Activated CD8-positive, alpha-beta T cell treated with anti-CD3 and anti-CD28 coated beads for 36 hours (primary cell): Measurements from ENCODE around the gene PPARG. TPM values are rescaled to one million over a fixed set of nuclear protein-coding genes. Genes with fewer than 3 reads are reported as not detected.
"Not testable (repeated sequence)": the region's sequence is repeated elsewhere in the genome, so short reads cannot be mapped to it uniquely, and the experiment has no call there.

ENCODE experiments used
- ATAC-seq: fragments of 200-7000 bp; cut with Tn5 transposase; one replicate; pipeline ENCODE4 v1.10.0; 2021; ENCODE audit warnings: mild to moderate bottlenecking, moderate library complexity
- CTCF ChIA-PET: fragments of 350-600 bp; sonication (Branson Sonifier 250); formaldehyde crosslinking; loops from one replicate; lab custom pipeline; 2021; ENCODE audit warnings: antibody characterized with exemption; lab: Charles Lee
- POLR2A ChIA-PET: fragments of 350-600 bp; sonication (Branson Sonifier 250); formaldehyde crosslinking; loops from one replicate; lab custom pipeline; 2021; ENCODE audit warnings: antibody characterized with exemption; lab: Charles Lee
- DNase-seq: peaks from one replicate; pipeline ENCODE4 v3.0.0-alpha.2; 2020
- H3K27ac Mint-ChIP-seq: one replicate; pipeline ENCODE4 v1.8.0; 2021; ENCODE audit warnings: mild to moderate bottlenecking, mixed read lengths
- H3K27me3 Mint-ChIP-seq: one replicate; pipeline ENCODE4 v1.8.0; 2021; ENCODE audit warnings: mixed read lengths
- H3K36me3 Mint-ChIP-seq: one replicate; pipeline ENCODE4 v1.8.0; 2021; ENCODE audit warnings: low read depth, mixed read lengths
- H3K4me1 Mint-ChIP-seq: one replicate; pipeline ENCODE4 v1.8.0; 2021; ENCODE audit warnings: low read depth, mixed read lengths
- H3K4me3 Mint-ChIP-seq: one replicate; pipeline ENCODE4 v1.8.0; 2021; ENCODE audit warnings: mild to moderate bottlenecking, moderate library complexity, mixed read lengths
- H3K9me3 Mint-ChIP-seq: one replicate; pipeline ENCODE4 v1.8.0; 2021; ENCODE audit warnings: mixed read lengths
- intact Hi-C: fragments of 100-400 bp; cut with micrococcal nuclease; formaldehyde crosslinking; loops from one replicate; pipeline ENCODE4 v1.10.0; 2022
- total RNA-seq, 2 experiments: library from RNA; stranded (reverse); gene quantifications; one replicate each; pipeline ENCODE4 v1.2.3, GENCODE V29; 2021
- TF ChIP-seq, protein P1 (sequence below): fragments of 200-600 bp; IDR thresholded peaks from one replicate; pipeline ENCODE4 v1.8.0; 2022; ENCODE audit warnings: antibody characterized with exemption, mild to moderate bottlenecking

The PPARG gene
- total RNA-seq, 2 experiments from 2014 or later = 0.41 to 0.63 TPM

DNA sequence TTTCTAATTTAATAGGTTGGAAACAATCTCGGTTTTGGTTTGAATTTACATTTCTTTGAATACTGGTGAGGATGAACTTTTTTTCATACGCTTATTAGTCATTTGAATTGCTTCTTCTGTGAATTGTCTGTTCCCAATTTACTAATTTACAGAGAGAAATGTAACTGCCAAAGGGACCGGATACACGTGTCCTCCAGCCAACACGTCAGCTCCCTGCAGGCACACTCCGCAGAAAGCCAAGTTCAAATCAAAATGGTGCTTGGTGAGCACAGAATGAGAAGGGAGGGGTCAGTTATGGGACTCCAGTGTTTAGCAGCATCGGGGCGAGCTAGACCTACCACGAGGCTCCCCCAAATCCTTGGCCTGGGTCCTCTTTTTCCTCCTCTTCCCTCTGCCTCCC lies 184.6 kb downstream of the PPARG start:
- no peaks in the 10 kb centered on the region for H3K9me3 Mint-ChIP-seq
- no peaks in the 10 kb centered on the region for H3K36me3 Mint-ChIP-seq
- ATAC-seq (no peak), DNase-seq (no peak)
- peaks cover 15% of the 10 kb centered on the region for H3K4me1 Mint-ChIP-seq
- intact Hi-C loops = no loop called here
- H3K27me3 Mint-ChIP-seq = no peaks in the 10 kb centered on the region
- CTCF ChIA-PET = no interaction called here
- TF ChIP-seq, protein P1, sequence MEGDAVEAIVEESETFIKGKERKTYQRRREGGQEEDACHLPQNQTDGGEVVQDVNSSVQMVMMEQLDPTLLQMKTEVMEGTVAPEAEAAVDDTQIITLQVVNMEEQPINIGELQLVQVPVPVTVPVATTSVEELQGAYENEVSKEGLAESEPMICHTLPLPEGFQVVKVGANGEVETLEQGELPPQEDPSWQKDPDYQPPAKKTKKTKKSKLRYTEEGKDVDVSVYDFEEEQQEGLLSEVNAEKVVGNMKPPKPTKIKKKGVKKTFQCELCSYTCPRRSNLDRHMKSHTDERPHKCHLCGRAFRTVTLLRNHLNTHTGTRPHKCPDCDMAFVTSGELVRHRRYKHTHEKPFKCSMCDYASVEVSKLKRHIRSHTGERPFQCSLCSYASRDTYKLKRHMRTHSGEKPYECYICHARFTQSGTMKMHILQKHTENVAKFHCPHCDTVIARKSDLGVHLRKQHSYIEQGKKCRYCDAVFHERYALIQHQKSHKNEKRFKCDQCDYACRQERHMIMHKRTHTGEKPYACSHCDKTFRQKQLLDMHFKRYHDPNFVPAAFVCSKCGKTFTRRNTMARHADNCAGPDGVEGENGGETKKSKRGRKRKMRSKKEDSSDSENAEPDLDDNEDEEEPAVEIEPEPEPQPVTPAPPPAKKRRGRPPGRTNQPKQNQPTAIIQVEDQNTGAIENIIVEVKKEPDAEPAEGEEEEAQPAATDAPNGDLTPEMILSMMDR = no peak
- POLR2A ChIA-PET = interaction anchor here (3.1 kb wide), 1 partner anchor 11 kb away, joined by 8 read pairs; the partner anchor contains the start of gene TSEN2
- no peak overlapping the region for H3K27ac Mint-ChIP-seq
- no peak overlapping the region for H3K4me3 Mint-ChIP-seq

DNA sequence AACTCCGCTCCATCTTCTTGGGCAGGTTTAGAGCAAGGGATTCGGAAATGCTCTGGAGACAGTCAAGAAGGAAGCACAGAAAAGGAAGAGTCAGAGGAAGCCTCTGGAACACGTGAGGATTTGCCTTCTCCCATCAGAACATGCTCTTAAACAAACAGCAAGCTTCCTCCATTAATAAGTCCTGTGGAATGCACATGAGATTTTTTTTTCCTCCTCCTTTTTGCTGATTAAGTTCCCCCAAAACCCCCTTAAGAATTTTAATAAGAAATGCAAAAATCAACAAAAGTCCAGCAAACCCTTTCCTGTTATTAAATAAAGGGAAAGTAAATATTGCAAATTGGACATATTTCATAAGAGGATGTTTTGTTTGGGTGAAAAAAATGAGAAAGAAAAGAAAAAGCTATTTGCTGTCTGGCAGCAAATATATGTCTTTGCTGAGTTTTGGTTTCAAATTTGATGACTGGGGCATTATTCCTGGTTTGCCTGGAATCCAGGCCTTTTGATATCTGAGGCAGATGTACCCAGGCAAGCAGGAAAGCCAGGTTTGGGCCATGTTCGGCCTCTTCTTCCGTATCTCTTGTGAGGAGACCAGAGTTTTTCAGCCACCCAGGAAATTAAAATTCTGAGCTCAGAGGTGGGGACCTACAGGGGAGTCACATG lies 187.5 kb downstream of the PPARG start:
- TF ChIP-seq, protein P1 = no peak
- POLR2A ChIA-PET = interaction anchor here (0.6 to 1.1 kb wide), 2 partner anchors 341 to 358 kb away, joined by 3 read pairs; no protein-coding TSS in a partner anchor
- H3K9me3 Mint-ChIP-seq = no peaks in the 10 kb centered on the region
- H3K27ac Mint-ChIP-seq = no peak overlapping the region
- intact Hi-C loops = no loop called here
- H3K4me1 Mint-ChIP-seq = peaks cover 6% of the 10 kb centered on the region
- H3K27me3 Mint-ChIP-seq = no peaks in the 10 kb centered on the region
- DNase-seq (no peak), ATAC-seq (no peak)
- no peak overlapping the region for H3K4me3 Mint-ChIP-seq
- no peaks in the 10 kb centered on the region for H3K36me3 Mint-ChIP-seq
- CTCF ChIA-PET = interaction anchor here (1.1 to 6.5 kb wide), 2 partner anchors 41 to 339 kb away, joined by 3 to 170 read pairs; no protein-coding TSS in a partner anchor

DNA sequence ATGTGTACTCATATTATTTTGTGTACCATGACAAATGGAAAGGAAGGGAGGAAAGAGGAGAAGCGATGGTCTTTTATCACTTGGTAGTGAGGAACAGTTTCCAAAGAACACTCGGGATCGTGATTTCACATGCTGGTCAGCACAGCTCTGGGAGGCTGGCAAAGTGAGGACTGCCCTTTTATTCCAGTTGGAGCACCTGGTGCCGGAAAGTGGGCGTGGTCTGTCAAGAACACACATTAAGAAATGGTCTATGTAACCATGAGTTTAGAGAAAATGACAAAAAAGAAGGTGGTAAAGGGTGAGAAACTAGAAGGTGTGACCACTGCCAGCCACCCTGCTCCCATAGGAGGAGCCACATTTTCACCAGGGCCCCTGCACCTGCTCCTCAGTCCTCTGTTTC lies 188.4 kb downstream of the PPARG start:
- ATAC-seq = no peak
- no peak for DNase-seq
- ChIA-PET POLR2A (interaction anchor here (1.1 kb wide), 1 partner anchor 342 kb away, joined by 3 read pairs; no protein-coding TSS in a partner anchor), CTCF (interaction anchor here (1.1 to 6.5 kb wide), 3 partner anchors 40 to 340 kb away, joined by 3 to 170 read pairs (median 25); no protein-coding TSS in a partner anchor)
- no peak overlapping the region for H3K27ac Mint-ChIP-seq
- H3K9me3 Mint-ChIP-seq = no peaks in the 10 kb centered on the region
- TF ChIP-seq, protein P1 = no peak
- H3K4me3 Mint-ChIP-seq = no peak overlapping the region
- no peaks in the 10 kb centered on the region for H3K4me1 Mint-ChIP-seq
- intact Hi-C loops = no loop called here
- no peaks in the 10 kb centered on the region for H3K27me3 Mint-ChIP-seq
- no peaks in the 10 kb centered on the region for H3K36me3 Mint-ChIP-seq

DNA sequence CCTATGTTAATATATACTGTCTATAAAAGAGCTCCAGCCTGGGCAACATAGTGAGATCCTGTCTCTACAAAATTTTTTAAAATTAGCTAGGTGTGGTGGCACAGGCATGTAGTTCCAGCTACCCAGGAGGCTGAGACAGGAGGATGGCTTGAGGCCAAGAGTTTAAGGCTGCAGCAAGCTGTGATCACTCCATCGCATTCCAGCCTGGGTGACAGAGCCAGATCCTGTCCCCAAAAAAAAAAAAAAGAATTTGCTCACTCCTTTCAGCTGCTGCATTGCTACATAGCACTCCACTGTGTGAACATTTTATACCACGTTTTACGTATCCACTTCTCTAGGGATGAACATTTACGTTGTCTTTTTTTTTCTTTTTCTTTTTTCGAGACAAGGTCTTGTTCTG lies 189.5 kb downstream of the PPARG start:
- Mint-ChIP-seq H3K27ac (no peak overlapping the region), H3K9me3 (no peaks in the 10 kb centered on the region), H3K27me3 (no peaks in the 10 kb centered on the region), H3K36me3 (no peaks in the 10 kb centered on the region), H3K4me1 (peaks cover 2% of the 10 kb centered on the region), H3K4me3 (no peak overlapping the region)
- intact Hi-C loops = loop anchor here (2.0 kb wide), 1 partner anchor 344 kb away; no protein-coding TSS in a partner anchor
- ChIA-PET POLR2A (no interaction called here), CTCF (interaction anchor here (1.0 to 6.5 kb wide), 4 partner anchors 8 to 341 kb away, joined by 4 to 170 read pairs (median 24); no protein-coding TSS in a partner anchor)
- TF ChIP-seq, protein P1 = no peak
- ATAC-seq (no peak), DNase-seq (no peak)

DNA sequence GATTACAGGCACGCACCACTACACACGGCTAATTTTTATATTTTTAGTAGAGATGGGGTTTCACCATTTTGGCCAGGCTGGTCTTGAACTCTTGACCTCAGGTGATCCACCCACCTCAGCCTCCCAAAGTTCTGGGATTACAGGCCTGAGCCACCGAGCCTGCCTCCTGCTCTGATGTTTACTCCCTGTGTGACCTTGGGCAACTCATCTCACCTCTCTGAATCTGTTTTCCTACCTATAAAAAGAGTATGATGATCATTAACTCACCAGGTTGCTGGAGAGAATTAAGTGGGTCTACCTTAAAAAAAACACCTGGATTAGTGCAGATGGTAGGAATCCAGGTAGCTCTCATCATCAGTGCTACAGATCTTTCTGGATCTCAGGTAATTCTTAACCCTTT lies 190.3 kb downstream of the PPARG start:
- H3K4me1 Mint-ChIP-seq, DNase-seq, H3K27ac Mint-ChIP-seq, POLR2A ChIA-PET, H3K4me3 Mint-ChIP-seq, H3K9me3 Mint-ChIP-seq, ATAC-seq, H3K27me3 Mint-ChIP-seq, H3K36me3 Mint-ChIP-seq: not testable (repeated sequence)
- intact Hi-C loops = loop anchor here (2.0 kb wide), 1 partner anchor 344 kb away; no protein-coding TSS in a partner anchor
- CTCF ChIA-PET = interaction anchor here (0.6 to 6.5 kb wide), 40 partner anchors 9 to 1098 kb away, joined by 3 to 170 read pairs (median 5); partner anchors contain the start of gene PPARG
